Uterus (tissue), 4 donors: ENCODE results near the gene PCK1. TPM values are rescaled to one million over a fixed set of nuclear protein-coding genes. Genes with fewer than 3 reads are reported as not detected.

Source experiments
- DNase-seq, 2 donors: peaks; one replicate each; pipeline ENCODE4 v3.0.0-alpha.2; 2019 to 2020
- H3K27ac ChIP-seq, 2 donors: fragments of 200-600 bp; sonication (generic); 1 replicate in 1 of 2; 2 replicates in 1 of 2; pipeline ENCODE4 v1.5.1; 2016 to 2018
- H3K27me3 ChIP-seq, 2 donors: fragments of 200-600 bp; sonication (generic); one replicate each; pipeline ENCODE4 v1.5.1; 2018 to 2019; ENCODE audit warnings: control low read depth in 1 of 2
- H3K36me3 ChIP-seq, 2 donors: fragments of 200-600 bp; sonication (generic); one replicate each; pipeline ENCODE4 v1.5.1; 2019; ENCODE audit warnings: control low read depth in 1 of 2
- H3K4me1 ChIP-seq, 2 donors: fragments of 200-600 bp; sonication (generic); one replicate each; pipeline ENCODE4 v1.5.1; 2018 to 2019; ENCODE audit warnings: control low read depth in 1 of 2
- H3K4me3 ChIP-seq, 2 donors: fragments of 200-600 bp; sonication (generic); 1 replicate in 1 of 2; 2 replicates in 1 of 2; pipeline ENCODE4 v1.5.1; 2018 to 2019; ENCODE audit warnings: mild to moderate bottlenecking in 1 of 2
- H3K9me3 ChIP-seq, 2 donors: fragments of 200-600 bp; sonication (generic); one replicate each; pipeline ENCODE4 v1.5.1; 2019; ENCODE audit warnings: control low read depth in 1 of 2
- CTCF ChIP-seq, 4 experiments: fragments of 200-600 bp in 2 of 4; fragments of 450-650 bp in 2 of 4; sonication (generic) in 2 of 4; IDR thresholded peaks; one replicate each; pipeline ENCODE4 v1.5.1; 2016 to 2019; ENCODE audit warnings: antibody characterized with exemption in 4 of 4, mild to moderate bottlenecking in 2 of 4, moderate library complexity in 1 of 4
- POLR2A ChIP-seq, 2 donors: fragments of 450-650 bp; IDR thresholded peaks; one replicate each; pipeline ENCODE4 v1.6.1; 2016; ENCODE audit warnings: antibody characterized with exemption in 2 of 2, mild to moderate bottlenecking in 1 of 2, moderate library complexity in 1 of 2
- intact Hi-C: fragments of 100-400 bp; cut with DNase I; formaldehyde crosslinking; loops from one replicate; pipeline ENCODE4 v1.15.1; 2023; ENCODE audit warnings: low total_unique reads
- total RNA-seq, 4 donors: library from RNA; depleted of rRNA in 3 of 4; stranded (reverse); fragments of >200 nt in 3 of 4; gene quantifications; one replicate each; pipeline versions ENCODE4 v1.1.0 to v1.2.4, GENCODE V29; 2014 to 2023
- donor health status: DM: yes; HTN: yes; CAD: no.

PCK1 gene
- total RNA-seq, 4 donors from 2014 or later = 0.26 to 1.8 (median 1.4) TPM; not detected in 1

- Histone ChIP-seq H3K4me3 (no peak overlapping the region), H3K27ac (no peak overlapping the region), H3K4me1 (no peaks in the 10 kb centered on the region), H3K27me3 (no peaks in the 10 kb centered on the region), H3K36me3 (no peaks in the 10 kb centered on the region), H3K9me3 (no peaks in the 10 kb centered on the region)
- DNase-seq = no peak
- intact Hi-C loops = no loop called here
- TF ChIP-seq POLR2A (IDR thresholded peaks at IDR 0.05) = no peak
- TF ChIP-seq CTCF (IDR thresholded peaks at IDR 0.05) = no peak
Measured at GRCh38 chr20:57573242-57573641, 12.3 kb downstream of the PCK1 start.

- DNase-seq = no peak
- intact Hi-C loops = no loop called here
- no peak for TF ChIP-seq CTCF (IDR thresholded peaks at IDR 0.05)
- no peak for TF ChIP-seq POLR2A (IDR thresholded peaks at IDR 0.05)
Measured at GRCh38 chr20:57573894-57574293, 13.0 kb downstream of the PCK1 start.

GRCh38 chr20:57574954-57575353 lies 14.0 kb downstream of the PCK1 start:
- Histone ChIP-seq H3K27ac (no peak overlapping the region), H3K4me3 (no peak overlapping the region), H3K9me3 (no peaks in the 10 kb centered on the region), H3K27me3 (no peaks in the 10 kb centered on the region), H3K4me1 (peaks cover 0 to 3% of the 10 kb centered on the region in 2 donors), H3K36me3 (no peaks in the 10 kb centered on the region)
- intact Hi-C loops = no loop called here
- TF ChIP-seq CTCF (IDR thresholded peaks at IDR 0.05) (no peak), POLR2A (IDR thresholded peaks at IDR 0.05) (no peak)
- DNase-seq = no peak

More at GRCh38 chr20:57573894-57574293, 13.0 kb downstream of the PCK1 start:
- H3K36me3 ChIP-seq = no peaks in the 10 kb centered on the region
- no peak overlapping the region for H3K4me3 ChIP-seq
- no peaks in the 10 kb centered on the region for H3K4me1 ChIP-seq
- H3K27me3 ChIP-seq = no peaks in the 10 kb centered on the region
- no peak overlapping the region for H3K27ac ChIP-seq
- no peaks in the 10 kb centered on the region for H3K9me3 ChIP-seq

GRCh38 chr20:57576002-57576401 lies 15.1 kb downstream of the PCK1 start:
- intact Hi-C loops = no loop called here
- Histone ChIP-seq H3K4me1 (peaks cover 8 to 12% of the 10 kb centered on the region in 2 donors), H3K4me3 (no peak overlapping the region), H3K36me3 (no peaks in the 10 kb centered on the region), H3K27me3 (no peaks in the 10 kb centered on the region), H3K9me3 (no peaks in the 10 kb centered on the region), H3K27ac (no peak overlapping the region)
- DNase-seq = no peak
- no peak for TF ChIP-seq POLR2A (IDR thresholded peaks at IDR 0.05)
- no peak for TF ChIP-seq CTCF (IDR thresholded peaks at IDR 0.05)

- Histone ChIP-seq H3K9me3 (no peaks in the 10 kb centered on the region), H3K27ac (no peak overlapping the region), H3K27me3 (no peaks in the 10 kb centered on the region), H3K4me1 (peaks cover 12 to 13% of the 10 kb centered on the region in 2 donors), H3K4me3 (no peak overlapping the region), H3K36me3 (no peaks in the 10 kb centered on the region)
- TF ChIP-seq CTCF (IDR thresholded peaks at IDR 0.05) (no peak), POLR2A (IDR thresholded peaks at IDR 0.05) (no peak)
- no peak for DNase-seq
- intact Hi-C loops = no loop called here
Measured at GRCh38 chr20:57576617-57577550, 16.0 kb downstream of the PCK1 start.
